Thyroid gland (tissue), 4 donors: Measurements from ENCODE around the gene CD3G.

Experiments used
- CTCF ChIP-seq, 6 experiments: fragments of 200-600 bp in 3 of 6; fragments of 450-650 bp in 3 of 6; sonication (generic) in 3 of 6; IDR thresholded peaks; one replicate each; pipeline ENCODE4 v1.5.1; 2016 to 2019; ENCODE audit warnings: antibody characterized with exemption in 6 of 6, mild to moderate bottlenecking in 2 of 6, inconsistent platforms in 1 of 6, moderate library complexity in 1 of 6
- POLR2A ChIP-seq, 2 donors: fragments of 450-650 bp; IDR thresholded peaks; one replicate each; pipeline ENCODE4 v1.6.1; 2017; ENCODE audit warnings: antibody characterized with exemption in 2 of 2, mild to moderate bottlenecking in 2 of 2, moderate library complexity in 1 of 2

GRCh38 chr11:118383657-118384056, 39.5 kb downstream of the CD3G start:
- TF ChIP-seq CTCF (IDR thresholded peaks at IDR 0.05) (no peak), POLR2A (IDR thresholded peaks at IDR 0.05) (no peak)
